Gastroesophageal sphincter (tissue), 3 donors: ENCODE results near the gene NRXN2.

ENCODE experiments used
- EP300 ChIP-seq: sonication (generic); formaldehyde crosslinking; IDR thresholded peaks from one replicate; pipeline ENCODE4 v1.6.1; 2017; ENCODE audit warnings: antibody characterized with exemption, mild to moderate bottlenecking
- POLR2A ChIP-seq, 2 donors: fragments of 450-650 bp; IDR thresholded peaks; one replicate each; pipeline ENCODE4 v1.6.1; 2017; ENCODE audit warnings: antibody characterized with exemption in 2 of 2, mild to moderate bottlenecking in 2 of 2, moderate library complexity in 1 of 2
- POLR2AphosphoS5 ChIP-seq: sonication (generic); formaldehyde crosslinking; IDR thresholded peaks from one replicate; pipeline ENCODE4 v1.6.1; 2017; ENCODE audit warnings: antibody characterized with exemption
- TF ChIP-seq, protein P1 (sequence below), 4 experiments: fragments of 200-600 bp in 2 of 4; fragments of 450-650 bp in 2 of 4; sonication (generic) in 1 of 4; IDR thresholded peaks; one replicate each; pipeline ENCODE4 v1.5.1; 2017 to 2019; ENCODE audit warnings: antibody characterized with exemption in 4 of 4, mild to moderate bottlenecking in 2 of 4, moderate library complexity in 2 of 4

DNA sequence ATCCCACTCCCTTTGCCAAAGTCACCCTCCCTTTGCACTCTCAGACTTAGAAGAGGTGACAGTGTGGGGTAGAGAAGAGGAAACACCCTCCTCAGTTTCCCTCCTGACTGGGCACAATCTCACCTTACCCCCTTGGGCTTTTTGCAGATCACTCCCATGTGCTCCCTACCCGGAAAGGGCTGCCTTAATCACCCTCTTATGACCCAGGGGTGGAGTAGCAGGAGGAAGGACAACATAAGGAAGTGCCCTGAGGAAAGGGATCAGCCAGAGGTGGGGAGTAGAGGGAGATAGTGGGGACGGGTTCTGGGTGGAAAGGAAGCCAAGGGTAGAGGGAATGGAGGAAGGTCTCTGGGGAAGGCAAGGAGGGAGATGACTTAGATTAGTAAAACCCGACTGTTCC is 52.0 kb downstream of the NRXN2 start:
- TF ChIP-seq POLR2A (IDR thresholded peaks at IDR 0.05) (no peak), EP300 (no peak), POLR2AphosphoS5 (no peak)
- TF ChIP-seq, protein P1, sequence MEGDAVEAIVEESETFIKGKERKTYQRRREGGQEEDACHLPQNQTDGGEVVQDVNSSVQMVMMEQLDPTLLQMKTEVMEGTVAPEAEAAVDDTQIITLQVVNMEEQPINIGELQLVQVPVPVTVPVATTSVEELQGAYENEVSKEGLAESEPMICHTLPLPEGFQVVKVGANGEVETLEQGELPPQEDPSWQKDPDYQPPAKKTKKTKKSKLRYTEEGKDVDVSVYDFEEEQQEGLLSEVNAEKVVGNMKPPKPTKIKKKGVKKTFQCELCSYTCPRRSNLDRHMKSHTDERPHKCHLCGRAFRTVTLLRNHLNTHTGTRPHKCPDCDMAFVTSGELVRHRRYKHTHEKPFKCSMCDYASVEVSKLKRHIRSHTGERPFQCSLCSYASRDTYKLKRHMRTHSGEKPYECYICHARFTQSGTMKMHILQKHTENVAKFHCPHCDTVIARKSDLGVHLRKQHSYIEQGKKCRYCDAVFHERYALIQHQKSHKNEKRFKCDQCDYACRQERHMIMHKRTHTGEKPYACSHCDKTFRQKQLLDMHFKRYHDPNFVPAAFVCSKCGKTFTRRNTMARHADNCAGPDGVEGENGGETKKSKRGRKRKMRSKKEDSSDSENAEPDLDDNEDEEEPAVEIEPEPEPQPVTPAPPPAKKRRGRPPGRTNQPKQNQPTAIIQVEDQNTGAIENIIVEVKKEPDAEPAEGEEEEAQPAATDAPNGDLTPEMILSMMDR (IDR thresholded peaks at IDR 0.05): no peak
